ENCODE measurements around the gene HELZ.
"Not testable (repeated sequence)": the region's sequence is repeated elsewhere in the genome, so short reads cannot be mapped to it uniquely, and the experiment has no call there.

HELZ gene

DNA sequence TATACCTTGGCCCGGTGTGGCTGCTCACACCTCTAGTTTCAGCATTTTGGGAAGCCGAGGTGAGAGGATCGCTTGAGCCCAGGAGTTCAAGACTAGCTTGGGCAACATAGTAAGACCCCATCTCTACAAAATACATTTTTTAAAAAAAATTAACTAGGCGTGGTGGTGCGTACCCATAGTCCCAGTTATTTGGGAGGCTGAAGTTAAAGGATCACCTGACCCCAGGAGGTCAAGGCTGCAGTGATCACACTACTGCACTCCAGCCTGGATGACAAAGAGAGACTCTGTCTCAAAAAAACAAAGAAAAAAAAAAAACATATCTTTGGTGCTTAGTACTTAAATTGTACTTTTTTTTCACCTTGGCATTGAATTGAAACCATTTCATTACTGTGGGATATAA lies 101.7 kb downstream of the HELZ start:
- ChIA-PET CTCF (no interaction called here), POLR2A (no interaction called here)
- no peak overlapping the region for H3K4me3 ChIP-seq (ENCODE audit: low read depth, low read length)
- TF ChIP-seq, protein P1, sequence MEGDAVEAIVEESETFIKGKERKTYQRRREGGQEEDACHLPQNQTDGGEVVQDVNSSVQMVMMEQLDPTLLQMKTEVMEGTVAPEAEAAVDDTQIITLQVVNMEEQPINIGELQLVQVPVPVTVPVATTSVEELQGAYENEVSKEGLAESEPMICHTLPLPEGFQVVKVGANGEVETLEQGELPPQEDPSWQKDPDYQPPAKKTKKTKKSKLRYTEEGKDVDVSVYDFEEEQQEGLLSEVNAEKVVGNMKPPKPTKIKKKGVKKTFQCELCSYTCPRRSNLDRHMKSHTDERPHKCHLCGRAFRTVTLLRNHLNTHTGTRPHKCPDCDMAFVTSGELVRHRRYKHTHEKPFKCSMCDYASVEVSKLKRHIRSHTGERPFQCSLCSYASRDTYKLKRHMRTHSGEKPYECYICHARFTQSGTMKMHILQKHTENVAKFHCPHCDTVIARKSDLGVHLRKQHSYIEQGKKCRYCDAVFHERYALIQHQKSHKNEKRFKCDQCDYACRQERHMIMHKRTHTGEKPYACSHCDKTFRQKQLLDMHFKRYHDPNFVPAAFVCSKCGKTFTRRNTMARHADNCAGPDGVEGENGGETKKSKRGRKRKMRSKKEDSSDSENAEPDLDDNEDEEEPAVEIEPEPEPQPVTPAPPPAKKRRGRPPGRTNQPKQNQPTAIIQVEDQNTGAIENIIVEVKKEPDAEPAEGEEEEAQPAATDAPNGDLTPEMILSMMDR (IDR thresholded peaks at IDR 0.05; ENCODE audit: insufficient read depth, low read length, missing control alignments), result no peak
- DNase-seq (ENCODE audit: low read depth, low spot score), result no peak

- DNase-seq (ENCODE audit: low read depth, low spot score); CTCF ChIA-PET; POLR2A ChIA-PET; H3K4me3 ChIP-seq (ENCODE audit: low read depth, low read length): not testable (repeated sequence)
Observed at GRCh38 chr17:67142030-67142429, 103.0 kb downstream of the HELZ start.

- CTCF ChIA-PET, result interaction anchor here (0.7 to 1.7 kb wide), 3 partner anchors 9 to 18 kb away, joined by 3 to 9 read pairs (median 4); no protein-coding TSS in a partner anchor
- no peak overlapping the region for H3K4me3 ChIP-seq (ENCODE audit: low read depth, low read length)
- POLR2A ChIA-PET, result interaction anchor here (0.6 kb wide), 1 partner anchor 76 kb away, joined by 3 read pairs; no protein-coding TSS in a partner anchor
- no peak for DNase-seq (ENCODE audit: low read depth, low spot score)
- TF ChIP-seq, protein P1 (IDR thresholded peaks at IDR 0.05; ENCODE audit: insufficient read depth, low read length, missing control alignments), result no peak
Observed at GRCh38 chr17:67139784-67140665, 105.0 kb downstream of the HELZ start.

- ChIA-PET POLR2A (interaction anchor here (0.6 kb wide), 1 partner anchor 77 kb away, joined by 3 read pairs; no protein-coding TSS in a partner anchor), CTCF (interaction anchor here (1.2 to 1.7 kb wide), 2 partner anchors 10 to 19 kb away, joined by 3 to 9 read pairs; no protein-coding TSS in a partner anchor)
- DNase-seq (ENCODE audit: low read depth, low spot score), result no peak
- TF ChIP-seq, protein P1 (IDR thresholded peaks at IDR 0.05; ENCODE audit: insufficient read depth, low read length, missing control alignments), result no peak
- no peak overlapping the region for H3K4me3 ChIP-seq (ENCODE audit: low read depth, low read length)
Observed at GRCh38 chr17:67139289-67139688, 105.7 kb downstream of the HELZ start.

DNA sequence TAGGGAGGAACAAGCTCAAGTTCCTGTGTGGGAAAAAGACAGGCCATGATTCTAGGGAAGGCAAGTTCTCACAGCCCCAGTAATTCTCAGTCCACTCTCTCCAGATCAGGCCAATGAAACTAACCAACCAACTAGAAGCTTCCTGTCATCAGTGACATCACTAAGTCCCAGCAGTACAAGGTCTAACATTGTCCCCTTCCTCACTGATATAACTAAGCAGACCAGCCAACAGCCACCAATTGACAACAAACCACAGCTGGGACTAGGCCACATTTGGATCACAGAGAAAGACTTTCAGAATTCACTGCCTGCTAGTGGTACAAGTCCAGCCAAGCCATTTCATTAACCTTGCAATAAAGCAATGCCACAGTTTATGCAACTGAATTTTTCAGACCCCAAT lies 106.6 kb downstream of the HELZ start:
- TF ChIP-seq, protein P1 (IDR thresholded peaks at IDR 0.05; ENCODE audit: insufficient read depth, low read length, missing control alignments), result no peak
- ChIA-PET CTCF (interaction anchor here (0.7 kb wide), 1 partner anchor 238 kb away, joined by 3 read pairs; no protein-coding TSS in a partner anchor), POLR2A (no interaction called here)
- DNase-seq (ENCODE audit: low read depth, low spot score), result no peak
- H3K4me3 ChIP-seq (ENCODE audit: low read depth, low read length), result no peak overlapping the region

DNA sequence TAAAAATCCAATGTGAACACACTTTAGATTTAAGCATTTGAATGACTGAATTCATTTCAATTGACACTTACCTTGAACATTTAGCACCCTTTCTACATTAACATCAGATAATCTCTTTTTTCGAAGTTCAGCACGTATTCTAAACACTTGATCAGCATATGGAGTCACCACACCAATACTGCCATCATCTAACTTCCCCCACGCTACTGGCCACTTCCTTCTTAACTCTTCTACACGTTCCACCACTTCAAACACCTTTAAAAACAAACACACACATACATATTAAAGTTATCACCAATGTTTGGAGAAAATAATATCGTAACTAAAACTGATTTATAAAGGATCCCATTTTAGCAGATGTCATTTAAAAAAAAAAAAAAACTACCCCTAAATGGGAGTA lies 107.1 kb downstream of the HELZ start:
- H3K4me3 ChIP-seq (ENCODE audit: low read depth, low read length), result no peak overlapping the region
- ChIA-PET CTCF (interaction anchor here (0.7 kb wide), 1 partner anchor 238 kb away, joined by 3 read pairs; no protein-coding TSS in a partner anchor), POLR2A (no interaction called here)
- no peak for DNase-seq (ENCODE audit: low read depth, low spot score)
- TF ChIP-seq, protein P1 (IDR thresholded peaks at IDR 0.05; ENCODE audit: insufficient read depth, low read length, missing control alignments), result no peak
